Esophagus (tissue), 2 donors: ENCODE results near the gene KCNK5. TPM values are rescaled to one million over a fixed set of nuclear protein-coding genes. Genes with fewer than 3 reads are reported as not detected.

Source experiments
- H3K27ac ChIP-seq, 2 donors: one replicate each; pipeline ENCODE4 v1.5.1; 2013; ENCODE audit warnings: low read depth in 2 of 2, mild to moderate bottlenecking in 2 of 2, inconsistent platforms in 1 of 2, low read length in 1 of 2, moderate library complexity in 1 of 2
- H3K27me3 ChIP-seq, 2 donors: one replicate each; pipeline ENCODE4 v1.6.1; 2013; ENCODE audit warnings: low read length in 2 of 2, control low read depth in 1 of 2, mild to moderate bottlenecking in 1 of 2; ENCODE audit not compliant: insufficient read depth in 2 of 2, control insufficient read depth in 1 of 2
- H3K36me3 ChIP-seq, 2 donors: one replicate each; pipeline ENCODE4 v1.6.1; 2013; ENCODE audit warnings: low read length in 1 of 2; ENCODE audit not compliant: control insufficient read depth in 2 of 2, insufficient read depth in 2 of 2
- H3K4me1 ChIP-seq, 2 donors: one replicate each; pipeline ENCODE4 v1.6.1; 2013; ENCODE audit warnings: low read length in 1 of 2; ENCODE audit not compliant: control insufficient read depth in 2 of 2, insufficient read depth in 2 of 2
- H3K4me3 ChIP-seq, 2 donors: one replicate each; pipeline ENCODE4 v1.5.1; 2013; ENCODE audit warnings: low read length in 2 of 2, mild to moderate bottlenecking in 2 of 2, low read depth in 1 of 2, moderate library complexity in 1 of 2
- H3K9me3 ChIP-seq, 2 donors: one replicate each; pipeline ENCODE4 v1.6.1; 2013; ENCODE audit warnings: mild to moderate bottlenecking in 2 of 2, low read depth in 1 of 2, low read length in 1 of 2, moderate library complexity in 1 of 2; ENCODE audit not compliant: control insufficient read depth in 2 of 2, insufficient read depth in 1 of 2
- WGBS, 2 donors: extraction: QIAGEN DNeasy Blood & Tissue Kit; methylation state at CpG; one replicate each; pipeline ENCODE4 v1.1.7; 2013; 5-methylcytosine and 5-hydroxymethylcytosine counted together
- polyA plus RNA-seq, 2 donors: library from polyadenylated mRNA; stranded (reverse); fragments of 200-250 nt; gene quantifications; one replicate each; pipeline ENCODE4 v1.2.3, GENCODE V29; 2013
- donor health status: healthy with polysubstance abuse.
- donor health status: Bipolar disorder and iron deficiency.

Gene KCNK5
- polyA plus RNA-seq, 2 donors: 2.5 to 2.7 TPM

DNA sequence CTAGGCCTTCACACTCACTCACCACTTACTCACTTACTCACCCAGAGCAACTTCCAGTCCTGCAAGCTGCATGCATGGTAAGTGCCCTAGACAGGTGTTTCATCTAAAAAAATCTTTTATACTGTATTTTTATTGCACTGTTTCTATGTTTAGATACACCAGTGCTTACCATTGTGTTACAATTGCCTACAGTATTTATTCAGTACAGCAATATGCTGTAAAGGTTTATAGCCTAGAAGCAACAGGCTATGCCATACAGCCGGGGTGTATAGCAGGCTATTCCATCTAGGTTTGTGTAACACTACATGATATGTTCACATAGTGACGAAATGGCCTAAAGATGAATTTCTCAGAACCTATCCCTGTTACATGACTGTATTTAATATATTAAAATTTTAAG lies 37.1 kb upstream of the KCNK5 start:
- no peak overlapping the region for H3K27ac ChIP-seq
- H3K4me1 ChIP-seq: no peaks in the 10 kb centered on the region
- H3K9me3 ChIP-seq: no peaks in the 10 kb centered on the region
- H3K36me3 ChIP-seq: no peaks in the 10 kb centered on the region
- no peak overlapping the region for H3K4me3 ChIP-seq
- 88 to 92% methylated on average over 2 of the region's 2 CpGs for WGBS, 2 donors
- H3K27me3 ChIP-seq: no peaks in the 10 kb centered on the region

DNA sequence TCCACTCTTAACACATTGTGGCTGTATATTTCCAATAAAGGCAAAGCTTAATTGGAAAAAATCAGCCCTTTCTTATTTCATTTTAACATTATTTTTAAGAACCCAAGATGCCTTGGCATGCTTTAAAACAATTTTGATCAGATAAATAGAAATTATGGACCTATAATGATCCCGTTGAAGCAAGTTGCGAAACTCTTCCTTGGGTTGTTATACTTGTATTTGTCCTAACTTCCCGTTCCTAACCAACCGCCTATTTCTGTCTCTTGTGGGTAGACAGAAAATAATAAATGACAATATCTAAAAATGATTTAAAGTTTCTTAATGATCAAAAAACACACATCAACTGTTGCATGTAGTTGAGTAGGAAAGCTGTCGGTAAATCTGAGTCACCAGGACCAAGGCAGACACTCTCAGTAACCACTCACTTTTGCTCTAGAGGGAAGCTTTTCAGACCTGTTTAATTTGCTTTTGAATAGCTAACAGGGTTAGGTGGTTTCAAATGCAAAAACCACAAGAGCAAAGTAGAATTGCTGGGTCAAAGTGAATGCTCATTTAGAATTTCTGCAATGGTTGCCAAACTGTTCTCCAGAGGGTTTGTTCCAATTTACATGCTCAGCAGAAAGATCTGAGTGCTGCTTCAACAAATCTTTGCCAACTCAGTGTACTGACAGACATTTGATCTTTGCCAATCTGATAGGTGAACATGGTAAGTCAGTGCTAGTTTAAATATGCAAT lies 34.2 kb upstream of the KCNK5 start:
- Histone ChIP-seq H3K9me3 (peaks cover 0 to 2% of the 10 kb centered on the region in 2 donors), H3K4me1 (no peaks in the 10 kb centered on the region), H3K27ac (no peak overlapping the region), H3K4me3 (no peak overlapping the region), H3K36me3 (no peaks in the 10 kb centered on the region), H3K27me3 (no peaks in the 10 kb centered on the region)
- 47 to 50% methylated on average over 5 of the region's 5 CpGs for WGBS, 2 donors

DNA sequence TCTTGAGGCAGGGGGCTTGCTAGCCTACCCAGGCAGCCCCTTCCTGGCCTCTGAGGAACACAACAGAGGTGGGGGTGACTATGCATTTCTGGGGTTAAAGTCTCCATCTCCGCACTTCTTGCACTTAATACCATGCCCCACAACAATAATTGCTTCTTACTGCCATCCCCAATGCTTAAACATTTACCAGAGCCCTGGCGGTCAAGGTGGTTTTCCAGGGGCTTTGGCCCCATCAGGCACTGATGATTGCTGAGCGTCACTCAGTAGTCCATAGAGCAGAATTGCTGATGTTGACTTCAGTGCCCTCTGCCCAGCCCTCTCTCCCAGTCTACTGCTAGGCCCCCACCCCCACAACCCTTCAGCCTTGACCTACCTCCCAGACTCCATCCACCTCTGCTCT lies 32.5 kb upstream of the KCNK5 start:
- no peak overlapping the region for H3K27ac ChIP-seq
- no peak overlapping the region for H3K4me3 ChIP-seq
- H3K4me1 ChIP-seq: no peaks in the 10 kb centered on the region
- no peaks in the 10 kb centered on the region for H3K36me3 ChIP-seq
- H3K27me3 ChIP-seq: no peaks in the 10 kb centered on the region
- peaks cover 0 to 2% of the 10 kb centered on the region in 2 donors for H3K9me3 ChIP-seq
- WGBS, 2 donors: 96% methylated on average over 3 of the region's 3 CpGs

DNA sequence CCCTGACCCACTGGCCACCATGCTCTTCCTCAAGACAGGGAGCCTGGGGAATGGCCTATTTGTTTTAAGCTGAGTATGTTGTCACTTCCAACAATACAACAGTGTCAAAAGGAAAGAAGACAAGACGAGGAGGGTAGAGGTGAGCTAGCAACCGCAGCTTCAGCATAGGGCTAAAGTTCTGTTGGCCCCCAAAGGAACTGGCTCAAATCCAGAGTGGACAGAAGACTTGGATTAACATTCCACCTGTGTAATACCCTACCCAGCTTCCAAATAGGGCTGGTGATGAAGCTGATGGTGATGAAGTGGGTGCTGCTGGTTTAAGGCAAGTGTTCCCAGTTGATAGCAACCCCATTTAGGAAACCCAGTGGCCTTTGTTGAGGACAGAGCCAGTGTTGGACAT lies 31.7 kb upstream of the KCNK5 start:
- H3K27ac ChIP-seq: no peak overlapping the region
- H3K4me3 ChIP-seq: no peak overlapping the region
- 91 to 95% methylated on average over 2 of the region's 2 CpGs for WGBS, 2 donors
- H3K27me3 ChIP-seq: no peaks in the 10 kb centered on the region
- no peaks in the 10 kb centered on the region for H3K36me3 ChIP-seq
- H3K9me3 ChIP-seq: peaks cover 0 to 2% of the 10 kb centered on the region in 2 donors
- H3K4me1 ChIP-seq: no peaks in the 10 kb centered on the region

DNA sequence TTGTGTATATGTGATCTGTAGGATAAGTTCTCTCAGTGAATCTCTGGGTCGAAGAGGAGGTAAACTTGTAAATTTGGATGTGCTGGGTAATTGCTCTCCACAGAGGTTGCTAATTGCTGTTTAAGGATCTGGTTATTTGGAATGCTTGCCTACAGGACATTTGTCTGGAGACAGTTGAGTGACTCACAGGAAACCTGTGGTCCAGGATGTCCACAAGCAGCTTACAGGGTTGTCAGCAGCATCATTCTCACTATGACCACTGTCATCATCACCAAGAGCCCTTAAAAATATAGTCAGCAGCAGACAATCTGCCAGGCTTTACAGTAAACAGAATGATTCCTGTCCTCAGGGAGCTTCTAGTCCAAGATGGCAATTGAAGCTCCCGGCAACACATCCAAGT lies 31.2 kb upstream of the KCNK5 start:
- Histone ChIP-seq H3K9me3 (peaks cover 0 to 2% of the 10 kb centered on the region in 2 donors), H3K27me3 (no peaks in the 10 kb centered on the region), H3K4me3 (no peak overlapping the region), H3K27ac (no peak overlapping the region), H3K36me3 (no peaks in the 10 kb centered on the region), H3K4me1 (no peaks in the 10 kb centered on the region)
- 93 to 96% methylated on average over 2 of the region's 2 CpGs for WGBS, 2 donors

DNA sequence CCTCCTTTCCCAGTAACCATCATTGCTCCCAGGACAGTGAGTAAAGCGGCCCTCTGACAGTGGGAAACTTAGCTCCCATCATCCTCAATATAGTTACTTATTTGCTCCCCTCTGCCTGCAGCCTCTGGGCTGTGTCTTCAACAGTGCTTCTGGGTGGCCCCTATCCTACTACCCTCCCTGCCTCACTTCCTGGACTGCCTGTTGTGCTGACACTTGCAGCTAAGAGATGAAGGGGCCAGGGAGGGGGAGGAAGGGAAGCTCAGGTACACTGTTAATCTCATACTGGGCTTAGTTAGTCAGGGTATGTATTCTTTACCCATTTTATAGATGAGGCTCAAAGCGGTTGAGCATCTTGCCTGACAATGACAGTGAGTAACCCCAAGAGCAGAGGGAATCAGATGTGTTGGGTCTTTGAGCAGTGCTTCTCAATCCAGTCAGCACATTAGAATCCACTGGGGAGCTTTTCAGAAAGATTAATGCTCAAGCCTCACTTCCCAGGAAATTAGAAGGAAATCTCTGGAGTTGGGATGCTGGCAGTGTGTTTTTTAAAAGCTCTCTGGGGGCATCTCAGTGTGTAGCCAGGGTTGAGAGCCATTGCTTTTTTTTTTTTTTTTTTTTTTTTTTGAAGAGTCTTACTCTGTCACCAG lies 27.1 kb upstream of the KCNK5 start:
- Histone ChIP-seq H3K4me3 (no peak overlapping the region), H3K36me3 (no peaks in the 10 kb centered on the region), H3K4me1 (no peaks in the 10 kb centered on the region), H3K27ac (no peak overlapping the region), H3K27me3 (no peaks in the 10 kb centered on the region), H3K9me3 (peaks cover 0 to 2% of the 10 kb centered on the region in 2 donors)
- WGBS, 2 donors: 86 to 88% methylated on average over 2 of the region's 2 CpGs

DNA sequence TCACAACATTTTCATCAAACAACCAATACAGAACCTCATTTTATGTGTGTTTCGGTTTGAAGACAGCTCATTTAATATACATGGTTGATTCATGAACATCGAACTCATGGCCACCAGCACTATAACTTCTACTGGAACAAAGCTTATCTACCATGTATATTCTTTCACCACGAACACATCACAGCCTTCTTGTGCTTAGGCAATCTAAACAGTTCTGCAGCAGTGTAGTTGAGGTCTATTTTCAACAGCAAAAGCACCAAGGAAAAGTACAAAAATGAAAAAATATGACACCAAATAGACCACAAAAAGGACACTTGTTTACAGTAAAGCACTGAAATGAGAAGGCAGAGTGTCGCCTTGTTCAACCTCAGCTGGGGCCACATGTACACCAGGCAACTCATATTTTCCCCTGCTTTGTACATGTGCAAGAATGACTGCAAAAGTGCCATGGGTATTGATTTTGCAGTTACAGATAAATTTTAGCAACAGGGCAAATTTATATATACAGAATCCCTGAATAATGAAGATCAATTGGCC lies 25.8 kb upstream of the KCNK5 start:
- no peaks in the 10 kb centered on the region for H3K4me1 ChIP-seq
- H3K4me3 ChIP-seq: no peak overlapping the region
- no peak overlapping the region for H3K27ac ChIP-seq
- H3K9me3 ChIP-seq: no peaks in the 10 kb centered on the region
- WGBS, 2 donors: 76 to 88% methylated on average over 4 of the region's 4 CpGs
- H3K27me3 ChIP-seq: no peaks in the 10 kb centered on the region
- H3K36me3 ChIP-seq: no peaks in the 10 kb centered on the region

DNA sequence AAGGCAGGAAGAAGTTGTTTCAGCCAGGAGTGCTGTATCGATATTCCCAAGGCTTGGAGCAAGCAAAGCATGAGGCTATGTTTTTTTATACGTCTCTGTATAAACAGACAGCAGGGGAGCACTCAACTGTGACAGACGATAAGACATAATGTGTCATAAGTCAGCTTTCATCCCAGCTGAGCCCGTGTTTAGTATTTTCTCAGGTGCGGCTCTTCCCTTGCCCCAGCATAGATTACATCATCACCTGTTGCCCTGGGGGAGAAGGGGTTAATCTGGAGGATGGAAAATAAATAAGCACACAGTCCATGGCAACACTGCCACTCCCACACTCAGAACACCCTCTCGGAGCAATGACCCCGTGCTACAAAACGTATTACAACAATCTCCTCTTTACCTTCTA lies 22.1 kb upstream of the KCNK5 start:
- Histone ChIP-seq H3K36me3 (no peaks in the 10 kb centered on the region), H3K27me3 (no peaks in the 10 kb centered on the region), H3K9me3 (no peaks in the 10 kb centered on the region), H3K27ac (no peak overlapping the region), H3K4me1 (no peaks in the 10 kb centered on the region), H3K4me3 (no peak overlapping the region)
- 17% methylated on average over 8 of the region's 8 CpGs for WGBS, 2 donors

DNA sequence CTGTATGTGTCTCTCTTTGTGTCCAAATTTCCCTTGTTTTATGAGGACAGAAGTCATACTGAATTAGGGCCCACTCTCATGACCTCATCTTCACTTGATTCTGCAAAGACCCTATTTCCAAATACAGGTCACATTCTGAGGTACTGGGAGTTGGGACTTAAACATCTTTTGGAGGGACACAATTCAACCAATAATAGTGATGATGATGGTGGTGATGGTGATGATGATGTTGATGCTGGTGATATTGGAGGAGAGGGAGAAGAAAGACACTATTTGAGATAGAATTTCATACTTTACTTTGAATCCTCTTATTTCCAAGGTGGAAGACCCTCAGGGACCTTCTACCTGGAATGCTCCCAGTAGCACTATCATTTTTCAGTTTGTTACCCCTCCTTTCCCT lies 21.2 kb upstream of the KCNK5 start:
- no peaks in the 10 kb centered on the region for H3K9me3 ChIP-seq
- no peaks in the 10 kb centered on the region for H3K27me3 ChIP-seq
- no peaks in the 10 kb centered on the region for H3K4me1 ChIP-seq
- no peaks in the 10 kb centered on the region for H3K36me3 ChIP-seq
- H3K27ac ChIP-seq: no peak overlapping the region
- H3K4me3 ChIP-seq: no peak overlapping the region

DNA sequence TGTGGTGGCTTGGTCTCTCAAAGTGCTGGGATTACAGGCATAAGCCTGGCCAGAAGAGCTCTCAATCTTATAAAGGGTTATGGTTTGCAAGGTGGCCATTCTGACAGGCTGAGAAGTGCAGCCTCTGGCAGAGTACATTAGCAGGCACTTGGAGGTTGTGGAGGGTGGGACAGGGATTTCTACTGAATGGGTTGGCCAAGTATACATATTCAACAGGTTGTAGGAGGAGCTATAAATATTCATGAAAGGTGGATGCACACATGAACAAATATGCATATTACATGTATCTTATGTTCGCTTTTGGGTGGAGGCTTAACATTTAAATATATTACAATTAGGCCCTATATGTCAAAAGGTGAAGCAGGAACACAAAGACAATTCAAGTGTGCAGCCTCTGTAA lies 20.0 kb upstream of the KCNK5 start:
- Histone ChIP-seq H3K27ac (no peak overlapping the region), H3K4me1 (no peaks in the 10 kb centered on the region), H3K9me3 (no peaks in the 10 kb centered on the region), H3K4me3 (no peak overlapping the region), H3K27me3 (no peaks in the 10 kb centered on the region), H3K36me3 (no peaks in the 10 kb centered on the region)
- 96 to 97% methylated on average over 1 of the region's 1 CpG for WGBS, 2 donors
